Astrocyte of the spinal cord (primary cell): ENCODE measurements around the gene SPATA19.

Experiments used
- DNase-seq: peaks from one replicate; pipeline ENCODE4 v3.0.0; 2011; ENCODE audit warnings: low read depth, low spot score
- H3K4me3 ChIP-seq: 2 replicates; pipeline ENCODE4 v1.5.1; 2011; ENCODE audit warnings: low read depth, mild to moderate bottlenecking, low read length, moderate library complexity
- CTCF ChIP-seq: IDR thresholded peaks from 2 replicates; pipeline ENCODE4 v1.5.1; 2012; ENCODE audit warnings: low read depth, mild to moderate bottlenecking, low read length, inconsistent platforms
- in situ Hi-C: cut with HindIII; loops from 2 replicates; pipeline ENCODE4 v1.10.0; 2017; ENCODE audit warnings: low sequenced_read_pairs

The SPATA19 gene

GRCh38 chr11:133790995-133791394, 54.3 kb downstream of the SPATA19 start:
- no peak for DNase-seq
- H3K4me3 ChIP-seq: no peak overlapping the region
- in situ Hi-C loops: no loop called here
- TF ChIP-seq CTCF: no peak
